GM12874 (cell line): ENCODE data around the gene DYNC1LI2.

Experiments used
- TF ChIP-seq, protein P1 (sequence below): IDR thresholded peaks from 2 replicates; pipeline ENCODE4 v1.5.1; 2011; ENCODE audit warnings: low read depth, mild to moderate bottlenecking, control low read depth, low read length, moderate library complexity; ENCODE audit not compliant: insufficient read depth

Gene DYNC1LI2

DNA sequence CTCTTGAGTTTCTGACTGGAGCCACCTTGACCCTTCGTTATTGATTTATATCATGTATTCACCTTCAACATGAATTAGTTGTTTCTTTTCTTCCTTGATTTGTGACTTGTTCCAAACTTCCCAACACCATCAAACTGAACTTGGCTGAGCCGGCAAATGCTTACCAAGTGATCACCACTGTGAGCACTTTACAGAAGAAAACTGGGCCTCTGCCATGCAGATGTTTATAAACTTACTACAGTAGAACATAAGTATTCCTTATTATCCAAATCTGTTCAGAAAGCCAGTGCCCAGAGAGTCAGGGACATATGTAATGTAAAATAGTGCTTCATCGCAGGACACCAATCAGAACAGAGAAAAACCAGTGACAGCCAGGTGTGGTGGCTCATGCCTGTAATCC lies 74.8 kb downstream of the DYNC1LI2 start:
- TF ChIP-seq, protein P1, sequence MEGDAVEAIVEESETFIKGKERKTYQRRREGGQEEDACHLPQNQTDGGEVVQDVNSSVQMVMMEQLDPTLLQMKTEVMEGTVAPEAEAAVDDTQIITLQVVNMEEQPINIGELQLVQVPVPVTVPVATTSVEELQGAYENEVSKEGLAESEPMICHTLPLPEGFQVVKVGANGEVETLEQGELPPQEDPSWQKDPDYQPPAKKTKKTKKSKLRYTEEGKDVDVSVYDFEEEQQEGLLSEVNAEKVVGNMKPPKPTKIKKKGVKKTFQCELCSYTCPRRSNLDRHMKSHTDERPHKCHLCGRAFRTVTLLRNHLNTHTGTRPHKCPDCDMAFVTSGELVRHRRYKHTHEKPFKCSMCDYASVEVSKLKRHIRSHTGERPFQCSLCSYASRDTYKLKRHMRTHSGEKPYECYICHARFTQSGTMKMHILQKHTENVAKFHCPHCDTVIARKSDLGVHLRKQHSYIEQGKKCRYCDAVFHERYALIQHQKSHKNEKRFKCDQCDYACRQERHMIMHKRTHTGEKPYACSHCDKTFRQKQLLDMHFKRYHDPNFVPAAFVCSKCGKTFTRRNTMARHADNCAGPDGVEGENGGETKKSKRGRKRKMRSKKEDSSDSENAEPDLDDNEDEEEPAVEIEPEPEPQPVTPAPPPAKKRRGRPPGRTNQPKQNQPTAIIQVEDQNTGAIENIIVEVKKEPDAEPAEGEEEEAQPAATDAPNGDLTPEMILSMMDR, result no peak

DNA sequence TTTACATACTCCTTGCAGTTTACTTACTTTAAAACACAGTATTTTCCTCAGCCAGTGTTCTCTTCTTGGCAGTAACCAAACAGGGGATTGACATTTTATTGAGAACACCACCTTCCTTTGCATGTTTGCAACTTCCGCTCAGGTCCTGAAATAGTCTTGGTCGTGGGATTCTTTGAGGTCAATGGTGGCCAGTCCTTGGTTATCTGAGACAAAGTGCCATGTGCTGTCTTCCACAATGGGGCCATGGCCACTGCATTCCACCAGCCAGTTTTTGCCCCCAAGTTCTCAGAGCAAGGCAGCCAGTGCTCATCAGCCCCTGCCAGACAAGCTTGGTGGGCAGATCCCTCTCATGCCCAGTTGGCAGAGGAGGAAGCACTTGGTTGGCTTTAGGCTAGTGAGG lies 77.7 kb downstream of the DYNC1LI2 start:
- TF ChIP-seq, protein P1, result no peak
